Osteocyte (in vitro differentiated cells): Measurements from ENCODE around the gene TOM1L2. TPM values are rescaled to one million over a fixed set of nuclear protein-coding genes. Genes with fewer than 3 reads are reported as not detected.

Source experiments
- DNase-seq: peaks from one replicate; pipeline ENCODE4 v3.0.0; 2021; ENCODE audit warnings: mixed read lengths; ENCODE audit not compliant: unreplicated experiment; ENCODE audit errors: extremely low spot score
- H3K27ac Mint-ChIP-seq: one replicate; pipeline ENCODE4 v1.8.0; 2021; ENCODE audit warnings: mild to moderate bottlenecking, mixed read lengths; ENCODE audit not compliant: unreplicated experiment
- H3K27me3 Mint-ChIP-seq: one replicate; pipeline ENCODE4 v1.8.0; 2021; ENCODE audit warnings: mixed read lengths; ENCODE audit not compliant: unreplicated experiment
- H3K36me3 Mint-ChIP-seq: one replicate; pipeline ENCODE4 v1.8.0; 2021; ENCODE audit warnings: mixed read lengths; ENCODE audit not compliant: unreplicated experiment
- H3K4me1 Mint-ChIP-seq: one replicate; pipeline ENCODE4 v1.8.0; 2021; ENCODE audit warnings: mixed read lengths; ENCODE audit not compliant: unreplicated experiment
- H3K4me3 Mint-ChIP-seq: one replicate; pipeline ENCODE4 v1.8.0; 2021; ENCODE audit warnings: mild to moderate bottlenecking, moderate library complexity, mixed read lengths; ENCODE audit not compliant: unreplicated experiment
- H3K9me3 Mint-ChIP-seq: one replicate; pipeline ENCODE4 v1.8.0; 2021; ENCODE audit warnings: mixed read lengths; ENCODE audit not compliant: unreplicated experiment
- CTCF ChIP-seq: fragments of 200-600 bp; sonication (generic); IDR thresholded peaks from 2 replicates; pipeline ENCODE4 v1.5.0; 2021; ENCODE audit warnings: antibody characterized with exemption, mild to moderate bottlenecking, moderate library complexity
- total RNA-seq: library from RNA; stranded (reverse); gene quantifications from 2 replicates; pipeline ENCODE4 v1.2.1, GENCODE V29; 2021

TOM1L2 gene
- total RNA-seq, 1 donor from 2014 or later = 69.7 TPM

- H3K27ac Mint-ChIP-seq = no peak overlapping the region
- H3K4me1 Mint-ChIP-seq = peaks cover 5% of the 10 kb centered on the region
- no peak for DNase-seq
Measured at GRCh38 chr17:17982801-17983200, 10.6 kb upstream of the TOM1L2 start.

GRCh38 chr17:17981330-17981729 lies 9.1 kb upstream of the TOM1L2 start:
- peaks cover 5% of the 10 kb centered on the region for H3K4me1 Mint-ChIP-seq
- H3K9me3 Mint-ChIP-seq = no peaks in the 10 kb centered on the region
- H3K27me3 Mint-ChIP-seq = no peaks in the 10 kb centered on the region
- H3K36me3 Mint-ChIP-seq = no peaks in the 10 kb centered on the region
- no peak overlapping the region for H3K27ac Mint-ChIP-seq
- no peak for TF ChIP-seq CTCF
- no peak overlapping the region for H3K4me3 Mint-ChIP-seq
- DNase-seq = no peak

More at GRCh38 chr17:17982801-17983200, 10.6 kb upstream of the TOM1L2 start:
- Mint-ChIP-seq H3K4me3 (no peak overlapping the region), H3K27me3 (no peaks in the 10 kb centered on the region), H3K9me3 (no peaks in the 10 kb centered on the region), H3K36me3 (no peaks in the 10 kb centered on the region)
- TF ChIP-seq CTCF = no peak

GRCh38 chr17:17979778-17980177 lies 7.6 kb upstream of the TOM1L2 start:
- DNase-seq = no peak
- no peak for TF ChIP-seq CTCF
- Mint-ChIP-seq H3K4me3 (no peak overlapping the region), H3K4me1 (peaks cover 5% of the 10 kb centered on the region), H3K27me3 (no peaks in the 10 kb centered on the region), H3K36me3 (no peaks in the 10 kb centered on the region), H3K27ac (no peak overlapping the region), H3K9me3 (no peaks in the 10 kb centered on the region)

- H3K27ac Mint-ChIP-seq = no peak overlapping the region
Measured at GRCh38 chr17:17978481-17979424, 6.6 kb upstream of the TOM1L2 start.

More at GRCh38 chr17:17978481-17979424, 6.6 kb upstream of the TOM1L2 start:
- no peak for TF ChIP-seq CTCF
- H3K4me3 Mint-ChIP-seq = no peak overlapping the region
- H3K36me3 Mint-ChIP-seq = no peaks in the 10 kb centered on the region
- H3K4me1 Mint-ChIP-seq = peaks cover 5% of the 10 kb centered on the region
- DNase-seq = no peak
- H3K27me3 Mint-ChIP-seq = no peaks in the 10 kb centered on the region
- no peaks in the 10 kb centered on the region for H3K9me3 Mint-ChIP-seq
